ENCODE results near the gene ADCY9. TPM values are rescaled to one million over a fixed set of nuclear protein-coding genes. Genes with fewer than 3 reads are reported as not detected.
"Not testable (repeated sequence)": the region's sequence is repeated elsewhere in the genome, so short reads cannot be mapped to it uniquely, and the experiment has no call there.

Gene ADCY9
- total RNA-seq, 1 experiment from 2014 or later: 7.8 TPM

GRCh38 chr16:3951861-3952736 lies 164.1 kb downstream of the ADCY9 start:
- no peak for DNase-seq (ENCODE audit: low read depth)
- in situ Hi-C loops (cut with HindIII; ENCODE audit: low pct_unique_long_range_greater_than_20kb, low sequenced_read_pairs): no loop called here

DNA sequence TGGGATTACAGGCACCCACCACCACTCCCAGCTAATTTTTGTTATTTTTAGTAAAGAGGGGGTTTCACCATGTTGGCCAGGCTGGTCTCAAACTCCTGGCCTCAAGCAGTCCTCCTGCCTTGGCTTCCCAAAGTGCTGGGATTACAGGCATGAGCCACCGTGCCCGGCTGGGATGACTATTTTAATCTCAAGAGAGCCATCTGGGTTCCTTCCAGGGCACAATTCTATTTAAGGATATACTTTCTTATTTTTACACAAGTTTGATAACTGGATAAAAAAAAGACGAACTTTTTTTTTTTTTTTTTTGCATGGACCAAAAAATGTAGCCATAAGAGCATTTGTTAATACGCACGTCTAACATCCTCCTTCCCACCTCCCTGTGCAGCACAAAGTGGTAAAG lies 164.9 kb downstream of the ADCY9 start:
- DNase-seq (ENCODE audit: low read depth); in situ Hi-C loops (cut with HindIII; ENCODE audit: low pct_unique_long_range_greater_than_20kb, low sequenced_read_pairs): not testable (repeated sequence)

GRCh38 chr16:3950343-3951193 lies 165.7 kb downstream of the ADCY9 start:
- peak; percentile 97 for DNase-seq (ENCODE audit: low read depth)
- in situ Hi-C loops (cut with HindIII; ENCODE audit: low pct_unique_long_range_greater_than_20kb, low sequenced_read_pairs): no loop called here

- no peak for DNase-seq (ENCODE audit: low read depth)
- in situ Hi-C loops (cut with HindIII; ENCODE audit: low pct_unique_long_range_greater_than_20kb, low sequenced_read_pairs): no loop called here
Observed at GRCh38 chr16:3949946-3950342, 166.3 kb downstream of the ADCY9 start.

DNA sequence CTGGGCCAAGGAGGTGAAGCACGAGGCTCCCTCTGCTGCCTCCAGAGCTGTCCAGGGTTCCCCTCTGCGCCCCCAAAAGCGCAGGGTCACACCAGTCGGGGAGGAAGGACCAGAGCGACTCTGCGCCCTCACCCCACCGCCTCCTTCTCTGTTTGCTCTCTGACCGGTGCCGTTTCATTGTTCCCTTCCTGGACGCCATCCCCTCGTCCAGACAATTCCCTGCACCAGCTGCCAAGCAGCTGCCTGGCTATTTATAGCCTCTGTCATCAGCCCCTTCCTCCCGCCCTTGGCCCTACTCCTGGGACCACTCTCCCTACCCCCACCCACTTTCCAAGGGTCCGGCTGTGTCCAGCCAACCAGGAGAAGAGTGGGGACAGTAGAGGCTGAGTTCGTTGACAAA lies 167.0 kb downstream of the ADCY9 start:
- DNase-seq (ENCODE audit: low read depth): no peak
- in situ Hi-C loops (cut with HindIII; ENCODE audit: low pct_unique_long_range_greater_than_20kb, low sequenced_read_pairs): no loop called here

GRCh38 chr16:3948378-3948995 lies 167.8 kb downstream of the ADCY9 start:
- in situ Hi-C loops (cut with HindIII; ENCODE audit: low pct_unique_long_range_greater_than_20kb, low sequenced_read_pairs): no loop called here
- DNase-seq (ENCODE audit: low read depth): no peak

GRCh38 chr16:3946604-3947180 lies 169.6 kb downstream of the ADCY9 start:
- no peak for DNase-seq (ENCODE audit: low read depth)
- in situ Hi-C loops (cut with HindIII; ENCODE audit: low pct_unique_long_range_greater_than_20kb, low sequenced_read_pairs): no loop called here

GRCh38 chr16:3945751-3946603 lies 170.3 kb downstream of the ADCY9 start:
- DNase-seq (ENCODE audit: low read depth): peak; percentile 93
- in situ Hi-C loops (cut with HindIII; ENCODE audit: low pct_unique_long_range_greater_than_20kb, low sequenced_read_pairs): no loop called here

GRCh38 chr16:3944457-3944856 lies 171.8 kb downstream of the ADCY9 start:
- in situ Hi-C loops (cut with HindIII; ENCODE audit: low pct_unique_long_range_greater_than_20kb, low sequenced_read_pairs); DNase-seq (ENCODE audit: low read depth): not testable (repeated sequence)

DNA sequence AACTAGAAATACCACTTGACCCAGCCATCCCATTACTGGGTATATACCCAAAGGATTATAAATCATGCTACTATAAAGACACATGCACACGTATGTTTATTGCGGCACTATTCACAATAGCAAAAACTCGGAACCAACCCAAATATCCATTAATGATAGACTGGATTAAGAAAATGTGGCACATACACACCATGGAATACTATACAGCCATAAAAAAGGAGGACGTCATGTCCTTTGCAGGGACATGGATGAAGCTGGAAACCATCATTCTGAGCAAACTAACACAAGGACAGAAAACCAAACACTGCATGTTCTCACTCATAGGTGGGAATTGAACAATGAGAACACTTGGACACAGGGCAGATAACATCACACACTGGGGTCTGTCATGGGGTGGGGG lies 174.1 kb downstream of the ADCY9 start:
- DNase-seq (ENCODE audit: low read depth); in situ Hi-C loops (cut with HindIII; ENCODE audit: low pct_unique_long_range_greater_than_20kb, low sequenced_read_pairs): not testable (repeated sequence)

- in situ Hi-C loops (cut with HindIII; ENCODE audit: low pct_unique_long_range_greater_than_20kb, low sequenced_read_pairs): no loop called here
- peak; percentile 62 for DNase-seq (ENCODE audit: low read depth)
Observed at GRCh38 chr16:3938843-3939624, 177.2 kb downstream of the ADCY9 start.

DNA sequence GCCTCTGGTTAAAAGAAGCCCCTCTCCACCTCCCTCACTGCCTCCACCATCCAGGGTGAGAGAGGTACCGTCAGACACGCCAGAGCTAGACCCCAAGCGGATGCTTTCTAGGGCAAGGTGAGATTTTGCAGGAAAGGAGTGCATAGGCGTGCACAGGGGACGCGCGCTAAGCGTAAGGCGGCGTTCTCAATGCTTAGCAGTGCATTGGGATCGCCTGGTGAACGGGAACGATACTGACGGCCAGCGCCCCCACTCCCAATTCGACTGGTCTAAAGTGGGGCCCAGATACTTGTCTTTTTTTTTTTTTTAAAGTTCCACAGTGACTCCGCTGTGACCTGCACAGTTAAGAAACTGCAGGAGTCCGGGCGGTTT lies 177.8 kb downstream of the ADCY9 start:
- in situ Hi-C loops (cut with HindIII; ENCODE audit: low pct_unique_long_range_greater_than_20kb, low sequenced_read_pairs): no loop called here

GRCh38 chr16:3937066-3937875 lies 179.0 kb downstream of the ADCY9 start:
- no peak for DNase-seq (ENCODE audit: low read depth)
- in situ Hi-C loops (cut with HindIII; ENCODE audit: low pct_unique_long_range_greater_than_20kb, low sequenced_read_pairs): no loop called here

More for the DNA sequence above, 177.8 kb downstream of the ADCY9 start:
- DNase-seq (ENCODE audit: low read depth): no peak

- DNase-seq (ENCODE audit: low read depth): no peak
- in situ Hi-C loops (cut with HindIII; ENCODE audit: low pct_unique_long_range_greater_than_20kb, low sequenced_read_pairs): no loop called here
Observed at GRCh38 chr16:3935921-3936320, 180.3 kb downstream of the ADCY9 start.

DNA sequence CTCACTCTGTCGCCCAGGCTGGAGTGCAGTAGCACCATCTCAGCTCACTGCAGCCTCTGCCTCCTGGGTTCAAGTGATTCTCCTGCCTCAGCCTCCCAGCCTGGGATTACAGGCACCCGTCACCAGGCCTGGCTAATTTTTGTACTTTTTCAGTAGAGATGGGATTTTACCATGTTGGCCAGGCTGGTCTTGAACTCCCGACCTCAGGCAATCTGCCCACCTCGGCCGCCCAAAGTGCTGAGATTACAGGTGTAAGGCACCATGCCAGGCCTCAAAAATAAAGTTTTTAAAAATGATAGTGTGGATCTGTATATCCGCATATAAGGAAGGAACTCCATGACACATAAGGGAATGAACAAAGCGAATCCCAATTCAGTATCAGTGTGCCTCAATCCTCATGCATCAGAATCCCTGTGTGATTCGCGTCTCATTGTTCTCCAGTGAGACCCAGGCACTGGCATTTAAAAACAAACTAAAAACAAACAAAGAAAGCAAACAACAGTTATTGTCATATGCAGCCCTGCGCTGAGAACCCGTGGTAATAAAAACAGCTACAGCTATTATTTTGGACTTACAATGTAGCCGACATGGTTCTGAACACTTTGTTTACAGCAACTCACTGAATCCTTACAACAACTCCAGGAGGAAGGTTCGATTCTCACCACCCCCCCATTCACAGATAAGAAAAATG lies 181.6 kb downstream of the ADCY9 start:
- in situ Hi-C loops (cut with HindIII; ENCODE audit: low pct_unique_long_range_greater_than_20kb, low sequenced_read_pairs): no loop called here
- DNase-seq (ENCODE audit: low read depth): no peak

DNA sequence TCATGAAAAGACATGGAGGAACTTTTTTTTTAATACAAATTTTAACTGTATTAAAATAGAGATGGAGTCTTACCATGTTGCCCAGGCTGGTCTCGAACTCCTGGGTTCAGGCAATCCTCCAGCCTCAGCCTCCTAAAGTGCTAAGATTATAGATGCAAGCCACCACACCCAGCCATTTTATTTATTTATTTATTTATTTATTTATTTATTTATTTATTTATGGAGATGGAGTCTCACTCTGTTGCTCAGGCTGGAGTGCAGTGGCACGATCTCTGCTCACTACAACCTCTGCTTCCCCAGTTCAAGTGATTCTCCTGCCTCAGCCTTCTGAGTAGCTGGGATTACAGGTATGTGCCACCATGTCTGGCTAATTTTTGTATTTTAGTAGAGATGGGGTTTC lies 189.1 kb downstream of the ADCY9 start:
- in situ Hi-C loops (cut with HindIII; ENCODE audit: low pct_unique_long_range_greater_than_20kb, low sequenced_read_pairs); DNase-seq (ENCODE audit: low read depth): not testable (repeated sequence)

All from Caki2 (cell line).